HG03039 (cell line): Measurements from ENCODE around the gene HS2ST1.

Source experiments
- ATAC-seq: cut with Tn5 transposase; IDR thresholded peaks from one replicate; pipeline ENCODE4 v1.9.1; 2021; ENCODE audit warnings: mild to moderate bottlenecking, moderate library complexity; ENCODE audit not compliant: unreplicated experiment

The HS2ST1 gene

DNA sequence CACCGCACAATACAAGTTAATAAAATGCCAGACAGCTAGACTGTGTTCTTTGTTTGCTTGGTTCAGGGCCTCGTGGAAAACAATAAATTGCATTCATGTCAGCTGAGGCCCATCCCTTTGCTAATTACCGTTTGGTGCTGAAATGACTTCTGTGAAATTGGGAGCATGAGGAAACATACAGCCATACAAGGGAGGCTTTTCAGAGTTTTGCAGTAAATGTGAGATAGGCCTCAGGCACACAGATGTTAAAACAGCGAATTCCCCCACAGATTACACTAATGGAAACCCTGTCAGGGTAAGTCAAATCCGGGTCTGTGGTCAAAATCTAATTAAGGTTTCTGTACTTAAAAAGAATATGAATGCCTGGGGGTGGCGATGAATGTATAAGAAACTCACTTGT, 240.7 kb downstream of the HS2ST1 start:
- no peak for ATAC-seq

GRCh38 chr1:87155648-87156047, 241.2 kb downstream of the HS2ST1 start:
- no peak for ATAC-seq

GRCh38 chr1:87156124-87156523, 241.7 kb downstream of the HS2ST1 start:
- no peak for ATAC-seq

- ATAC-seq = no peak
These were observed 245.0 kb downstream of the HS2ST1 start for GRCh38 chr1:87159378-87159915.
